Measurements from ENCODE around the gene GRHL1. TPM values are rescaled to one million over a fixed set of nuclear protein-coding genes. Genes with fewer than 3 reads are reported as not detected.

The GRHL1 gene
- polyA plus RNA-seq, 1 donor: 3.0 TPM

DNA sequence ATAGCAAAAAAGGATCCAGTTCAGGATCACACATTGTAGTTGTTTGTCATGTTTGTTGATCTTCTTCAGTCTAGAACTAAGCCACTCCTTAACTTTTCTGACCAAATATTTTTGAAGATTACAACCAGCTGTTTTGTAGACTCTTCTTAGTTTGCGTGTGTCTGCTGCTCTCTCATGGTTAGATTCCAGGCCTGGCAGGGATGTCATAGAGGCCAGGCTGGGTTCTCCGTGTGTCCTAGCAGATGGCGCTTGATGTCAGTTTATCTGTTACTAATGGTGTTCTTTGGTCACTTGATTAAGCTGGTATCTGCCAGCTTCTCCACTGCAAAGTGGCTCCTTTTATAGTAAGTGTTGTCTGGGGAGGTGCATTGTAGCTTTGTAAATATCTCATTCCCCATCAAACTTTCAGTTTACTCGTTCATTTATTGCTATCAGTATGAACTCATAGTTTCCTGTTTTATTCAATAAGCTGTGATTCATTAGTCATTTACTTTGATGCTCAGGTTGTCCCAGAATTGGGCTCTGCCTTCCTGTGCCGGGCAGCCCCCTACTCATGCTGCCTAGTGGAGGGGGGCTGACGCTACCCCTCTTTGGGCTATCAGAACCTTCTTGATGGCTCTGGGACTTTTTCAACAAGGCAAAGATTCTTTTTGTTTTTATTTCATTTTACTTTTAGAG is 42.1 kb downstream of the GRHL1 start:
- H3K4me3 ChIP-seq (ENCODE audit: low read length): no peak overlapping the region
- peaks cover 2% of the 10 kb centered on the region for H3K36me3 ChIP-seq (ENCODE audit: control insufficient read depth, insufficient read depth, low read length)
- H3K27me3 ChIP-seq (ENCODE audit: control insufficient read depth, insufficient read depth, low read length): no peaks in the 10 kb centered on the region
- WGBS (ENCODE audit: insufficient coverage, low lambda C conversion rate): 89% methylated on average over 1 of the region's 6 CpGs
- H3K9me3 ChIP-seq (ENCODE audit: control insufficient read depth, low read depth, low read length): no peaks in the 10 kb centered on the region
- no peak overlapping the region for H3K27ac ChIP-seq (ENCODE audit: low read length)
- H3K4me1 ChIP-seq (ENCODE audit: control insufficient read depth, insufficient read depth, low read length): peaks cover 7% of the 10 kb centered on the region
- no peak for DNase-seq

DNA sequence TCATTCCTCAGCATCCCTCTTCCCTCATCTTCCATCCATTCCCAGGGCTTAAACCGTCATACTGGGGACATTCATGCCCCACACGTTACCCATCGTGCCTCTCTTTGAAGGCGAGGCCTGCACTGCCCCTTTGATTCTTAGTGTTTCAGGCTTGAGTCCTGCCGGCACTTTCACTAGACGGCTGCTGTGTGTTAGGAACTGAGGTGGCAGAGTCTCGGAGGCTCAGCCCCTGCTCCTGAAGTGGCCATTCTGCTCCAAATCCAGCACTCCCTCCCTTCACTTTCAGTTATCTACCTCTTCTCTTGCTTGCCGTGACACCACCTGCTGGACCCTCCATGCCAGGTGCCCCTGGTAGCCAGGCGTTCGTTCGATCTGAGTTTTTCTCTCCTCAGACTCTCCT is 43.0 kb downstream of the GRHL1 start:
- Histone ChIP-seq H3K27ac (ENCODE audit: low read length) (no peak overlapping the region), H3K9me3 (ENCODE audit: control insufficient read depth, low read depth, low read length) (no peaks in the 10 kb centered on the region), H3K4me3 (ENCODE audit: low read length) (no peak overlapping the region), H3K27me3 (ENCODE audit: control insufficient read depth, insufficient read depth, low read length) (no peaks in the 10 kb centered on the region), H3K36me3 (ENCODE audit: control insufficient read depth, insufficient read depth, low read length) (peaks cover 4% of the 10 kb centered on the region), H3K4me1 (ENCODE audit: control insufficient read depth, insufficient read depth, low read length) (peaks cover 7% of the 10 kb centered on the region)
- DNase-seq: no peak
- 100% methylated on average over 1 of the region's 11 CpGs for WGBS (ENCODE audit: insufficient coverage, low lambda C conversion rate)

DNA sequence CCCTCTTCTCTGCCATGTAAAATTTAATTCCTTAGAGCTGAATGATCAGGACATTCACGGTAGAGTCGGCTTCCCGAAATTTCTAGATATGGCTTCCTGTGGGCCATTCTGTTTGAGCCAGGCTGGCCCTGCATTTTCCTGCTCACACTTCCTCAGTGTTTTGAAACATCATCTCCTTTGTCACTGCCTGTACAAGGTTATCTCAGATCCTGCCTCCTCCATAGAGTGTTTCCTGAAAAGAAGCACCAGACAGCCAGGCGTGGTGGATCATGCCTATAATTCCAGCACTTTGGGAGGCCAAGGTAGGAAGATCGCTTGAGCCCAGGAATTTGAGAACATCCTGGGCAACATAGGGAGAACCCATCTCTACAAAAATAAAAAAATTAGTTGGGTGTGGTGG is 43.6 kb downstream of the GRHL1 start:
- Histone ChIP-seq H3K4me1 (ENCODE audit: control insufficient read depth, insufficient read depth, low read length) (peaks cover 7% of the 10 kb centered on the region), H3K36me3 (ENCODE audit: control insufficient read depth, insufficient read depth, low read length) (peaks cover 4% of the 10 kb centered on the region), H3K4me3 (ENCODE audit: low read length) (no peak overlapping the region), H3K27me3 (ENCODE audit: control insufficient read depth, insufficient read depth, low read length) (no peaks in the 10 kb centered on the region), H3K27ac (ENCODE audit: low read length) (no peak overlapping the region), H3K9me3 (ENCODE audit: control insufficient read depth, low read depth, low read length) (no peaks in the 10 kb centered on the region)
- no CpG with 5 or more reads among the region's 5 CpGs for WGBS (ENCODE audit: insufficient coverage, low lambda C conversion rate)
- DNase-seq: no peak

DNA sequence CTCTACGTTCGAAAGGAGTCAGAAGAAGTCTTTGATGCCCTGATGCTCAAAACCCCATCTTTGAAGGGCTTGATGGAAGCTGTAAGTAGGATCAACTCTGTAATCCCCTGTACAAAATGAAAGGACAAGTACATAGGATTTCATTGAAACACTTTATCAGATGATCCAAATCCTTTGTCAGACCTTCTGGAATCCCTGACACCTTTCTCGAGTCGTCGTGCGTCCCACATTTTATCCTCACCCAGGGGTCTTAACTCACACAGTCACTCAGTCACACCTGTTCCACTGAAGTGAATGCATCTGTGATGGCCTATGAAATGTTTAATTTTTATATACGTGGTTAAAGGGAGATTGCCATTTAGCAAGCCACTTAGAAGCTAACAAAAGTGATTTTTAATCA is 44.8 kb downstream of the GRHL1 start:
- Histone ChIP-seq H3K4me3 (ENCODE audit: low read length) (no peak overlapping the region), H3K27ac (ENCODE audit: low read length) (no peak overlapping the region), H3K27me3 (ENCODE audit: control insufficient read depth, insufficient read depth, low read length) (no peaks in the 10 kb centered on the region), H3K4me1 (ENCODE audit: control insufficient read depth, insufficient read depth, low read length) (peaks cover 7% of the 10 kb centered on the region), H3K9me3 (ENCODE audit: control insufficient read depth, low read depth, low read length) (no peaks in the 10 kb centered on the region), H3K36me3 (ENCODE audit: control insufficient read depth, insufficient read depth, low read length) (peaks cover 4% of the 10 kb centered on the region)
- WGBS (ENCODE audit: insufficient coverage, low lambda C conversion rate): 100% methylated on average over 1 of the region's 7 CpGs
- DNase-seq: no peak

DNA sequence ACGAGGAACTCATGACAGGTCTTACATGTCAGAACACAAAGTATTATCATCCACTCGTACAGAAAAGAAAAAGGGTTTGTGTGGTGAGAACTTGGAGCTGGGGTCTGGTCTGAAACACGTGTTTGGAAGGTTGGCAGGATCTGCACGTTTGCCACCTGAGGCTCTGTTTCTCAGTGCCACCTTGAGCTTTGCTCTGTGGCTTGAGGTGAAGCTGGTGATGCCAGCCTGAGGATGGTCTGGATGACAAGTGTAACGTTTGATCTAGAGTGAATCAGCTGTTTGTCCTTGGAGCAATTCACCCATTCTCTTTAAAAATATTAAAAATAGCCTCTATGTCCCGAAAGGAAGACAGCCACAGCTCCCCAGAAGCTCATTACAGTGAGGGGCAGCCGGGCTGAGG is 46.4 kb downstream of the GRHL1 start:
- Histone ChIP-seq H3K36me3 (ENCODE audit: control insufficient read depth, insufficient read depth, low read length) (peaks cover 4% of the 10 kb centered on the region), H3K27ac (ENCODE audit: low read length) (no peak overlapping the region), H3K9me3 (ENCODE audit: control insufficient read depth, low read depth, low read length) (no peaks in the 10 kb centered on the region), H3K4me1 (ENCODE audit: control insufficient read depth, insufficient read depth, low read length) (no peaks in the 10 kb centered on the region), H3K4me3 (ENCODE audit: low read length) (no peak overlapping the region), H3K27me3 (ENCODE audit: control insufficient read depth, insufficient read depth, low read length) (no peaks in the 10 kb centered on the region)
- WGBS (ENCODE audit: insufficient coverage, low lambda C conversion rate): 80% methylated on average over 1 of the region's 7 CpGs
- DNase-seq: no peak

DNA sequence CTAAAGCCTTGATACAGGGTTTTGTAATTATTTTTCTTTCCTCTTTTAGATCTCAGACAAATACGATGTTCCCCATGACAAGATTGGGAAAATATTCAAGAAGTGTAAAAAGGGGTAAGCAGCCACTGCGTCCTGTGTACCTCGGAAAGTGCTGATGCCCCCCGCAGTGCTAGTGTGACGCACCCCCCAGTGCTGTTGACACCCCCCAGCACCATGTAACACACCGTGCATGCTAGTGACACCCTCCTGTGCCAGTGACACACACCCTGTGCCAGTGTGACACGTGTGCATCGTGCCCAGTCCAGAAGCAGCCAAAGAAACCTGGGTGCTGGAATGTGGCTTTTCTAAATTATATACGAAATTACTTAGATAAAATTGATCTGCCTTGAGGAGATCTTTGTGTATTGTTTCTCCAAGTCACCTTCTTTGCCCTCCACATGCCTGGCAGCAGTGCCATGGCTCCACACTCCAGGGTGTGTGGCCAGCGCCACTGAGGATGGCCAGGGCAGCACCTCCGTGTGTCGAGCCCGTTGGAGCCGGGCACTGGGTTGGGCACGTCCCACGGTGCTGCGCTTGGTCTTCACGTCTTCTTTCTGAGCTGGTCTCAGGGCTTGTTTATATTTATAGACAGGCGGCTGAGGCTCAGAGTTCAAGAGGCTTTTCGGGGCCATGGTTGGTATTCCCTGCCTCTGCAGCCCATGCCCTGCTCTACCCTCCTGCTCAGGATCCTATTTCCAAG is 47.6 kb downstream of the GRHL1 start:
- H3K4me3 ChIP-seq (ENCODE audit: low read length): no peak overlapping the region
- 88% methylated on average over 4 of the region's 20 CpGs for WGBS (ENCODE audit: insufficient coverage, low lambda C conversion rate)
- no peak for DNase-seq
- H3K27ac ChIP-seq (ENCODE audit: low read length): no peak overlapping the region
- H3K9me3 ChIP-seq (ENCODE audit: control insufficient read depth, low read depth, low read length): no peaks in the 10 kb centered on the region
- H3K36me3 ChIP-seq (ENCODE audit: control insufficient read depth, insufficient read depth, low read length): peaks cover 4% of the 10 kb centered on the region
- H3K4me1 ChIP-seq (ENCODE audit: control insufficient read depth, insufficient read depth, low read length): no peaks in the 10 kb centered on the region
- no peaks in the 10 kb centered on the region for H3K27me3 ChIP-seq (ENCODE audit: control insufficient read depth, insufficient read depth, low read length)

DNA sequence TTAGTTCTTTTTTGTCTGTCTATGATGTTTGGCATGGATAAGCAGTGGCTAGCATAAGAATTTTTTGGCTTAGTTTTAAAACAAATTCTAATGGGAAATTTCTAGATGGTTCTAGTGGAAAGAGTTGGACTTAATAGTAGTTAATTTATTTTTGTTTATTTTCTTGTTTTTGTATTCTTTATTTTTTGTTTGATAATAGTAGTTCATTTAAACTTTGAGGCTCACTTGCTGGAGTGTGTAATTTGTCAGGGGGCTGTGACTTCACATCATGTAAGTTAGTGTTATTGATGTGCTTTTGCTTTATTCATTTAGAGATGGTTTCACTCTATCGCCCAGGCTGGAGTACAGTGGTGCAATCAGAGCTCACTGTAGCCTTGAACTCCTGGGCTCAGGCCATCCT is 48.2 kb downstream of the GRHL1 start:
- no CpG with 5 or more reads among the region's 1 CpG for WGBS (ENCODE audit: insufficient coverage, low lambda C conversion rate)
- H3K9me3 ChIP-seq (ENCODE audit: control insufficient read depth, low read depth, low read length): no peaks in the 10 kb centered on the region
- no peaks in the 10 kb centered on the region for H3K4me1 ChIP-seq (ENCODE audit: control insufficient read depth, insufficient read depth, low read length)
- H3K4me3 ChIP-seq (ENCODE audit: low read length): no peak overlapping the region
- H3K36me3 ChIP-seq (ENCODE audit: control insufficient read depth, insufficient read depth, low read length): peaks cover 4% of the 10 kb centered on the region
- no peak overlapping the region for H3K27ac ChIP-seq (ENCODE audit: low read length)
- H3K27me3 ChIP-seq (ENCODE audit: control insufficient read depth, insufficient read depth, low read length): no peaks in the 10 kb centered on the region
- no peak for DNase-seq

DNA sequence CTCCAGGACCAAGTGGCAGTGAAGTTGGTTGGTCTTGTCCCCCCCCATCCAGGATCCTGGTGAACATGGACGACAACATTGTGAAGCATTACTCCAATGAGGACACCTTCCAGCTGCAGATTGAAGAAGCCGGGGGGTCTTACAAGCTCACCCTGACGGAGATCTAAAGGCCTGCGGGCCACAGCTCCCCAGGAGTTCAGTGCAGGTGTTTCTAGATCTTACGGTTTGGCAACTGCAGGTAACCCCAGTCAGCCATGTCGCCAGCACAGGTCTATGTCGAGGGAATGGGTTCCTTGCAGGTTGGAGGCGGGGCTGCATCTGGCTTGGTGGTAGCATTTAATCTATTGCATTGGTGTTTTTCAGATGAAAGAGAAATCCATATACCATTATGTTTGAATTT is 49.0 kb downstream of the GRHL1 start:
- peaks cover 4% of the 10 kb centered on the region for H3K36me3 ChIP-seq (ENCODE audit: control insufficient read depth, insufficient read depth, low read length)
- no peaks in the 10 kb centered on the region for H3K9me3 ChIP-seq (ENCODE audit: control insufficient read depth, low read depth, low read length)
- no peak for DNase-seq
- whole genome bisulfite sequencing (ENCODE audit: insufficient coverage, low lambda C conversion rate): no CpG with 5 or more reads among the region's 8 CpGs
- no peak overlapping the region for H3K27ac ChIP-seq (ENCODE audit: low read length)
- H3K27me3 ChIP-seq (ENCODE audit: control insufficient read depth, insufficient read depth, low read length): peaks cover 2% of the 10 kb centered on the region
- no peak overlapping the region for H3K4me3 ChIP-seq (ENCODE audit: low read length)
- H3K4me1 ChIP-seq (ENCODE audit: control insufficient read depth, insufficient read depth, low read length): no peaks in the 10 kb centered on the region

DNA sequence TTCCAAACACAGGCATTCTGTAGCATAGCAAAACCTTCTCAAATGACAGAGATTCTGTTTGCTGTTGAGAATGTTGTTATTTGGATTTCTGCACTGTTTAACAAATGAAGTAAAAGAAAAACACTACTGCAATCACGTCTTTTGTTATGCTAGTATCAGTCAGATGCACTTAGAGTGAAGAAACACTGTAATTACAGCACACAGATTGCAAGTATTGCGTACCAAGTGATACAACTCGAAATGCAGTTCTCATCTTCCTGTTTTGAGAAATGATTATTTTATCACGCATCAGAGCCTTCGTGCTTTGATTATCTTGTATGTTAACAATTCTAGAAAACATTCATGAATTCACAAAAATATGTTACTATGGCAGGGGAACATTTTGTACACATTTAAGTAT is 50.1 kb downstream of the GRHL1 start:
- peaks cover 11% of the 10 kb centered on the region for H3K27me3 ChIP-seq (ENCODE audit: control insufficient read depth, insufficient read depth, low read length)
- peaks cover 2% of the 10 kb centered on the region for H3K36me3 ChIP-seq (ENCODE audit: control insufficient read depth, insufficient read depth, low read length)
- no peak overlapping the region for H3K4me3 ChIP-seq (ENCODE audit: low read length)
- peaks cover 1% of the 10 kb centered on the region for H3K4me1 ChIP-seq (ENCODE audit: control insufficient read depth, insufficient read depth, low read length)
- WGBS (ENCODE audit: insufficient coverage, low lambda C conversion rate): 88% methylated on average over 4 of the region's 5 CpGs
- H3K9me3 ChIP-seq (ENCODE audit: control insufficient read depth, low read depth, low read length): peaks cover 5% of the 10 kb centered on the region
- H3K27ac ChIP-seq (ENCODE audit: low read length): no peak overlapping the region
- no peak for DNase-seq

DNA sequence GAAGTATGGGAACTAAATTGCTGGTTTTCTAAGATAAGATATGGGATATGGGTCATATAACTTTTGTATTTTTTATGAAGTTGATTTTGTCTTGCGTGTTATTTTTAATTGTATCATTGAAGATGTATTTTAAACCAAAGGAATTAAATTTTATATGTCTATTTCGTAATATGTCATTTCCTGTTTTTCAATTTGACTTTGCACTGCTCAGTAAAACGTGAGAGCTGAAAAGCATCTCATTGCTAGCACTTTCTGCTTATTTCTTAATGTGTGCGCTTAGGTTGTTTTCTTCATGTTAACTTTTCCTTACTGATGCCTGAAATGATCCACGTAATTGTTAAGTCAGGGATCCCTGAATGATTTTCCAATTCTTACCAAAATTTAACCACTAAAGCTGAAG is 50.6 kb downstream of the GRHL1 start:
- DNase-seq: no peak
- WGBS (ENCODE audit: insufficient coverage, low lambda C conversion rate): 72% methylated on average over 5 of the region's 5 CpGs
- peaks cover 15% of the 10 kb centered on the region for H3K27me3 ChIP-seq (ENCODE audit: control insufficient read depth, insufficient read depth, low read length)
- peaks cover 3% of the 10 kb centered on the region for H3K4me1 ChIP-seq (ENCODE audit: control insufficient read depth, insufficient read depth, low read length)
- peaks cover 5% of the 10 kb centered on the region for H3K9me3 ChIP-seq (ENCODE audit: control insufficient read depth, low read depth, low read length)
- H3K36me3 ChIP-seq (ENCODE audit: control insufficient read depth, insufficient read depth, low read length): peaks cover 2% of the 10 kb centered on the region
- no peak overlapping the region for H3K27ac ChIP-seq (ENCODE audit: low read length)
- no peak overlapping the region for H3K4me3 ChIP-seq (ENCODE audit: low read length)

DNA sequence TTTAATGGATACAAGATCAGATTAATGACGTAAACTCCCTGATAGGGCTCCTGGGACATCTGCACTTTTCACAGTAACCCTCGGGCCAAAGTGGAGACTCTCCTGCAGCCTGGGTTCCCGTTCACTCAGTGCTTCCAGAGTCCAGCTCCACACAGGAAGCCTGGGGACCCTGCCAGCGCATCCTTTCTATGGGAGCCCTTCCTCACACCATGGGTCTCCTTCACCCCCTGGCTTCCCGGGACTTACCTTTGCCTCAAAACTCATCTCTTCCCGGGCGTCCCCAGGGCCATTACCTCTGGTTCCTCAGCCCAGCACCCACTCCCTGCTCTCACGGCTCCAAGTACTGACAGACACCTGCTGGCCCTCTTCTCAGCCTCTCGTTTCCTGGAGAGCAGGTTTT is 51.2 kb downstream of the GRHL1 start:
- peaks cover 5% of the 10 kb centered on the region for H3K9me3 ChIP-seq (ENCODE audit: control insufficient read depth, low read depth, low read length)
- peaks cover 3% of the 10 kb centered on the region for H3K4me1 ChIP-seq (ENCODE audit: control insufficient read depth, insufficient read depth, low read length)
- peaks cover 2% of the 10 kb centered on the region for H3K36me3 ChIP-seq (ENCODE audit: control insufficient read depth, insufficient read depth, low read length)
- no peak overlapping the region for H3K4me3 ChIP-seq (ENCODE audit: low read length)
- 100% methylated on average over 4 of the region's 9 CpGs for WGBS (ENCODE audit: insufficient coverage, low lambda C conversion rate)
- no peak for DNase-seq
- no peak overlapping the region for H3K27ac ChIP-seq (ENCODE audit: low read length)
- peaks cover 15% of the 10 kb centered on the region for H3K27me3 ChIP-seq (ENCODE audit: control insufficient read depth, insufficient read depth, low read length)
